Measurements from ENCODE around the gene HACE1. TPM values are rescaled to one million over a fixed set of nuclear protein-coding genes. Genes with fewer than 3 reads are reported as not detected.
"Not testable (repeated sequence)": the region's sequence is repeated elsewhere in the genome, so short reads cannot be mapped to it uniquely, and the experiment has no call there.

Gene HACE1
- total and polyA plus RNA-seq, 2 donors from 2014 or later: 6.2 to 12.3 TPM

DNA sequence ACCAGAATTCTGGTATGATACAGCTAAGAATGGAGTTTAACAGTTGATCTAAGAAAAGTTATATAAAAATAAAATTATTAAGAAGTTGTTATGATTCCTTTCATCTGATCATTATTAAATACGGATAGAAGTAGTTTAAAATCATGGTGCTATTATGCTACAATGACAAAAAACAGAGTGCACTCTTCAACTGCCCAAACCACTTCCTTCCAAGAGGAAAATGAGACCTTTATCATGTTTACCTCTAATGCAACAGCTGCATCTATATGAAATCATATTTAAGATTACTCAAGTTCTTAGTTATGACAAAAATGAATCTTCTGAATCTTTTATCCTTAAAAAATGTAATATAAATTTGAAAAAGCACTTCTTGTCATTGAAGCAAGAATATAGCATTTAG, 31.2 kb downstream of the HACE1 start:
- intact Hi-C loops (cut with DNase I): no loop called here
- Histone ChIP-seq H3K4me1 (ENCODE audit: control insufficient read depth in 2 of 3, insufficient read depth in 2 of 3, low read depth in 1 of 3, low read length in 3 of 3) (no peaks in the 10 kb centered on the region), H3K27ac (ENCODE audit: low read depth in 2 of 2, low read length in 2 of 2) (no peak overlapping the region), H3K27me3 (ENCODE audit: control insufficient read depth, insufficient read depth, low read length) (no peaks in the 10 kb centered on the region), H3K36me3 (ENCODE audit: control insufficient read depth in 2 of 3, insufficient read depth in 3 of 3, low read length in 3 of 3) (peaks cover 0 to 2% (median 0%) of the 10 kb centered on the region in 3 donors), H3K4me3 (ENCODE audit: low read length in 3 of 3) (no peak overlapping the region), H3K9me3 (ENCODE audit: control insufficient read depth in 2 of 3, insufficient read depth in 1 of 3, low read length in 3 of 3) (no peaks in the 10 kb centered on the region), H3K9ac (ENCODE audit: low read length in 3 of 3) (no peak overlapping the region)
- DNase-seq: no peak
- TF ChIP-seq, protein P1, sequence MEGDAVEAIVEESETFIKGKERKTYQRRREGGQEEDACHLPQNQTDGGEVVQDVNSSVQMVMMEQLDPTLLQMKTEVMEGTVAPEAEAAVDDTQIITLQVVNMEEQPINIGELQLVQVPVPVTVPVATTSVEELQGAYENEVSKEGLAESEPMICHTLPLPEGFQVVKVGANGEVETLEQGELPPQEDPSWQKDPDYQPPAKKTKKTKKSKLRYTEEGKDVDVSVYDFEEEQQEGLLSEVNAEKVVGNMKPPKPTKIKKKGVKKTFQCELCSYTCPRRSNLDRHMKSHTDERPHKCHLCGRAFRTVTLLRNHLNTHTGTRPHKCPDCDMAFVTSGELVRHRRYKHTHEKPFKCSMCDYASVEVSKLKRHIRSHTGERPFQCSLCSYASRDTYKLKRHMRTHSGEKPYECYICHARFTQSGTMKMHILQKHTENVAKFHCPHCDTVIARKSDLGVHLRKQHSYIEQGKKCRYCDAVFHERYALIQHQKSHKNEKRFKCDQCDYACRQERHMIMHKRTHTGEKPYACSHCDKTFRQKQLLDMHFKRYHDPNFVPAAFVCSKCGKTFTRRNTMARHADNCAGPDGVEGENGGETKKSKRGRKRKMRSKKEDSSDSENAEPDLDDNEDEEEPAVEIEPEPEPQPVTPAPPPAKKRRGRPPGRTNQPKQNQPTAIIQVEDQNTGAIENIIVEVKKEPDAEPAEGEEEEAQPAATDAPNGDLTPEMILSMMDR (IDR thresholded peaks at IDR 0.05; ENCODE audit: borderline replicate concordance, extremely low read depth, insufficient read depth): no peak
- no peak for FAIRE-seq

DNA sequence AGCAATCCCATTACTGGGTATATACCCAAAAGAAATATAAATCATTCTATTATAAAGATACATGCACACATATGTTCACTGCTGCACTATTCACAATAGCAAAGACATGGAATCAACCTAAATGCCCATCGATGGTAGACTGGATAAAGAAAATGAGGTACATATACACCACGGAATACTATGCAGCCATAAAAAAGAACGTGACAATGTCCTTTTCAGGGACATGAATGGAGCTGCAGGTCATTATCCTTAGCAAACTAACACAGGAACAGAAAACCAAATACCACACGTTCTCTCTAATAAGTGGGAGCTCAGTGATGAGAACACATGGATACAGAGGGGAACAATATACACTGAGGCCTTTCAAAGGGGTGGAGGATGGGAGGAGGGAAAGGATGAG, 38.9 kb downstream of the HACE1 start:
- H3K4me3 ChIP-seq (ENCODE audit: low read length in 3 of 3); intact Hi-C loops (cut with DNase I); H3K36me3 ChIP-seq (ENCODE audit: control insufficient read depth in 2 of 3, insufficient read depth in 3 of 3, low read length in 3 of 3); H3K9ac ChIP-seq (ENCODE audit: low read length in 3 of 3); H3K27ac ChIP-seq (ENCODE audit: low read depth in 2 of 2, low read length in 2 of 2); FAIRE-seq; H3K9me3 ChIP-seq (ENCODE audit: control insufficient read depth in 2 of 3, insufficient read depth in 1 of 3, low read length in 3 of 3); H3K4me1 ChIP-seq (ENCODE audit: control insufficient read depth in 2 of 3, insufficient read depth in 2 of 3, low read depth in 1 of 3, low read length in 3 of 3); H3K27me3 ChIP-seq (ENCODE audit: control insufficient read depth, insufficient read depth, low read length); DNase-seq: not testable (repeated sequence)

DNA sequence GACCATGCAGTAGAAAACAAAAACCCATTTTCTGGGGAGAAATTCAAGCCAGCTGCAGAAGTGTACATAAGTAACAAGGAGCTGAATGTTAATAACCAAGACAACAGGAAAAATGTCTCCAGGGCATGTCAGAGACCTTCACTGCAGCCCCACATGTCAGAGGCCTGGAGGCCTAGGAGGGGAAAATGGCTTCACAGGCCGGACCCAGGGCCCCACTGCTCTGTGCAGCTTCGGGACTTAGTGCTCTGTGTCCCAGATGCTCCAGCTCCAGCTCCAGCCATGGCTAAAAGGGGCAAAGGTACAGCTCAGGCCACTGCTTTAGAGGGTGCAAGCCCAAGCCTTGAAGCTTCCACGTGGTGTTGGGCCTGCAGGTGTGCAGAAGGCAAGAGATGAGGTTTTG, 43.6 kb downstream of the HACE1 start:
- Histone ChIP-seq H3K36me3 (ENCODE audit: control insufficient read depth in 2 of 3, insufficient read depth in 3 of 3, low read length in 3 of 3) (no peaks in the 10 kb centered on the region), H3K9ac (ENCODE audit: low read length in 3 of 3) (no peak overlapping the region), H3K4me1 (ENCODE audit: control insufficient read depth in 2 of 3, insufficient read depth in 2 of 3, low read depth in 1 of 3, low read length in 3 of 3) (no peaks in the 10 kb centered on the region), H3K9me3 (ENCODE audit: control insufficient read depth in 2 of 3, insufficient read depth in 1 of 3, low read length in 3 of 3) (no peaks in the 10 kb centered on the region), H3K27me3 (ENCODE audit: control insufficient read depth, insufficient read depth, low read length) (no peaks in the 10 kb centered on the region), H3K27ac (ENCODE audit: low read depth in 2 of 2, low read length in 2 of 2) (no peak overlapping the region), H3K4me3 (ENCODE audit: low read length in 3 of 3) (no peak overlapping the region)
- TF ChIP-seq, protein P1 (IDR thresholded peaks at IDR 0.05; ENCODE audit: borderline replicate concordance, extremely low read depth, insufficient read depth): no peak
- intact Hi-C loops (cut with DNase I): no loop called here
- DNase-seq (no peak), FAIRE-seq (no peak)

DNA sequence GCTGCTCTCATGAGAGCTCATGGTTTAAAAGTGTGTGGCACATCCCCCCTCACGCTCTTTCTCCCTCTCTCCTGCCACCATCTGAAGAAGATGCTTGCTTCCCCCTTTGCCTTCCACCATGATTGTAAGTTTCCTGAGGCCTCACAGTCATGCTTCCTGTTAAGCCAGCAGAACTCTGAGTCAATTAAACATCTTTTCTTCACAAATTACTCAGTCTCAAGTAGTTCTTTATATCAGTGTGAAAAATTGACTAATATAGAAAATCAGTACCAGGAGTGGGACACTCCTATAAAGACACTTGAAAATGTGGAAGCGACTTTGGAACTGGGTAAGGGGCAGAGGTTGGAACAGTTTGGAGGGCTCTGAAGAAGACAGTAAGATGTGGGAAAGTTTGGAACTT, 45.0 kb downstream of the HACE1 start:
- H3K9me3 ChIP-seq (ENCODE audit: control insufficient read depth in 2 of 3, insufficient read depth in 1 of 3, low read length in 3 of 3): no peaks in the 10 kb centered on the region

More for the DNA sequence above, 45.0 kb downstream of the HACE1 start:
- Histone ChIP-seq H3K36me3 (ENCODE audit: control insufficient read depth in 2 of 3, insufficient read depth in 3 of 3, low read length in 3 of 3) (no peaks in the 10 kb centered on the region), H3K4me3 (ENCODE audit: low read length in 3 of 3) (no peak overlapping the region), H3K4me1 (ENCODE audit: control insufficient read depth in 2 of 3, insufficient read depth in 2 of 3, low read depth in 1 of 3, low read length in 3 of 3) (no peaks in the 10 kb centered on the region), H3K9ac (ENCODE audit: low read length in 3 of 3) (no peak overlapping the region), H3K27me3 (ENCODE audit: control insufficient read depth, insufficient read depth, low read length) (no peaks in the 10 kb centered on the region), H3K27ac (ENCODE audit: low read depth in 2 of 2, low read length in 2 of 2) (no peak overlapping the region)
- DNase-seq: no peak
- FAIRE-seq: no peak
- TF ChIP-seq, protein P1 (IDR thresholded peaks at IDR 0.05; ENCODE audit: borderline replicate concordance, extremely low read depth, insufficient read depth): no peak
- intact Hi-C loops (cut with DNase I): no loop called here
